ENCODE results near the gene MDM2. TPM values are rescaled to one million over a fixed set of nuclear protein-coding genes. Genes with fewer than 3 reads are reported as not detected.

MDM2 gene
- polyA plus RNA-seq, 1 of the 3 experiments (the other 2 are of a cell fraction), result 21.5 TPM

GRCh38 chr12:68854078-68854468 is 46.1 kb downstream of the MDM2 start (continued):
- TF ChIP-seq CTCF (IDR thresholded peaks at IDR 0.05) (no peak), USF2 (IDR thresholded peaks at IDR 0.05; ENCODE audit: borderline replicate concordance, low read depth, low read length) (no peak), ELF1 (IDR thresholded peaks at IDR 0.05) (no peak), FOXJ3 (CRISPR knock-in tag; IDR thresholded peaks at IDR 0.05) (no peak), RAD21 (IDR thresholded peaks at IDR 0.05; ENCODE audit: low read length) (no peak), FOXM1 (IDR thresholded peaks at IDR 0.05; ENCODE audit: low read depth) (no peak), MXI1 (IDR thresholded peaks at IDR 0.05; ENCODE audit: low read depth, low read length) (no peak), TCF12 (IDR thresholded peaks at IDR 0.05) (no peak), PBX3 (IDR thresholded peaks at IDR 0.05) (no peak)

- Histone ChIP-seq H3K9me2 (no peaks in the 10 kb centered on the region), H3F3A (replicated peaks; ENCODE audit: insufficient read depth) (peaks cover 32% of the 10 kb centered on the region), H3K36me3 (replicated peaks in 1 of 2; ENCODE audit: control insufficient read depth in 1 of 2, insufficient read depth in 2 of 2, low read length in 1 of 2) (no peaks in the 10 kb centered on the region), H3K9ac (no peak overlapping the region), H3K4me1 (ENCODE audit: control insufficient read depth in 1 of 2, insufficient read depth in 2 of 2, low read depth in 1 of 2, low read length in 1 of 2) (peaks cover 0 to 2% of the 10 kb centered on the region in 2 experiments; a peak in 2 of 4 replicates), H2AFZ (ENCODE audit: low read depth) (no peak overlapping the region), H4K20me1 (ENCODE audit: insufficient read depth) (no peaks in the 10 kb centered on the region; the same call in 1 of the 2 replicates), H3K9me3 (no peaks in the 10 kb centered on the region), H3K4me3 (ENCODE audit: low read depth in 2 of 2, low read length in 1 of 2) (no peak overlapping the region), H3K4me2 (no peak overlapping the region), H3K27ac (ENCODE audit: low read depth in 2 of 2, low read length in 1 of 2) (no peak overlapping the region), H3K79me2 (ENCODE audit: insufficient read depth) (no peaks in the 10 kb centered on the region), H3K27me3 (ENCODE audit: insufficient read depth) (no peaks in the 10 kb centered on the region)
- no peak for DNase-seq
- no peak for TF ChIP-seq TCF12 (IDR thresholded peaks at IDR 0.05)
- no peak for TF ChIP-seq RFX5 (IDR thresholded peaks at IDR 0.05; ENCODE audit: low read length)
- no peak for TF ChIP-seq RXRA (IDR thresholded peaks at IDR 0.05; ENCODE audit: borderline replicate concordance, low read depth)
- WGBS (ENCODE audit: low lambda C conversion rate), result 74% methylated on average over 3 of the region's 3 CpGs
- ChIA-PET CTCF (interaction anchor here (1.0 kb wide), 1 partner anchor 216 kb away, joined by 4 read pairs; no protein-coding TSS in a partner anchor), POLR2A (no interaction called here)
Observed at GRCh38 chr12:68854554-68854953, 46.6 kb downstream of the MDM2 start.

GRCh38 chr12:68855111-68855510 is 47.1 kb downstream of the MDM2 start:
- no peak for TF ChIP-seq RCOR1 (IDR thresholded peaks at IDR 0.05; ENCODE audit: low read length)
- no peak for TF ChIP-seq GATA2 (CRISPR knock-in tag; IDR thresholded peaks at IDR 0.05)
- CTCF ChIA-PET, result interaction anchor here (1.0 kb wide), 1 partner anchor 215 kb away, joined by 4 read pairs; no protein-coding TSS in a partner anchor
- no peaks in the 10 kb centered on the region for H3K36me3 ChIP-seq (replicated peaks in 1 of 2; ENCODE audit: control insufficient read depth in 1 of 2, insufficient read depth in 2 of 2, low read length in 1 of 2)
- H3K4me3 ChIP-seq (ENCODE audit: low read depth in 2 of 2, low read length in 1 of 2), result no peak overlapping the region
- H3F3A ChIP-seq (replicated peaks; ENCODE audit: insufficient read depth), result peaks cover 26% of the 10 kb centered on the region
- DNase-seq, result no peak
- POLR2A ChIA-PET, result no interaction called here
- no peak overlapping the region for H3K4me2 ChIP-seq
- H3K4me1 ChIP-seq (ENCODE audit: control insufficient read depth in 1 of 2, insufficient read depth in 2 of 2, low read depth in 1 of 2, low read length in 1 of 2), result peaks cover 0 to 2% of the 10 kb centered on the region in 2 experiments; a peak in 2 of 4 replicates
- no peak overlapping the region for H2AFZ ChIP-seq (ENCODE audit: low read depth)
- no peaks in the 10 kb centered on the region for H3K79me2 ChIP-seq (ENCODE audit: insufficient read depth)
- no peaks in the 10 kb centered on the region for H3K9me3 ChIP-seq
- no peaks in the 10 kb centered on the region for H4K20me1 ChIP-seq (ENCODE audit: insufficient read depth)
- H3K9ac ChIP-seq, result no peak overlapping the region
- H3K27me3 ChIP-seq (ENCODE audit: insufficient read depth), result no peaks in the 10 kb centered on the region
- H3K9me2 ChIP-seq, result no peaks in the 10 kb centered on the region
- no peak overlapping the region for H3K27ac ChIP-seq (ENCODE audit: low read depth in 2 of 2, low read length in 1 of 2)
- 84% methylated on average over 3 of the region's 3 CpGs for WGBS (ENCODE audit: low lambda C conversion rate)

Measured in SK-N-SH (cell line).